ENCODE results near the gene ALG5.

The ALG5 gene

GRCh38 chr13:36917311-36917710 lies 81.8 kb downstream of the ALG5 start:
- H3K9me3 Mint-ChIP-seq = no peaks in the 10 kb centered on the region
- H3K4me3 Mint-ChIP-seq = no peak overlapping the region
- H3K36me3 Mint-ChIP-seq (ENCODE audit: low read depth) = no peaks in the 10 kb centered on the region
- no peaks in the 10 kb centered on the region for H3K4me1 Mint-ChIP-seq (ENCODE audit: low read depth)
- DNase-seq (ENCODE audit: low spot score) = no peak
- peaks cover 62% of the 10 kb centered on the region for H3K27me3 Mint-ChIP-seq (ENCODE audit: low read depth)
- no peak overlapping the region for H3K27ac Mint-ChIP-seq

- DNase-seq (ENCODE audit: low spot score) = no peak
- Mint-ChIP-seq H3K36me3 (ENCODE audit: low read depth) (no peaks in the 10 kb centered on the region), H3K4me1 (ENCODE audit: low read depth) (no peaks in the 10 kb centered on the region), H3K27ac (no peak overlapping the region), H3K4me3 (no peak overlapping the region), H3K9me3 (no peaks in the 10 kb centered on the region), H3K27me3 (ENCODE audit: low read depth) (peaks cover 54% of the 10 kb centered on the region)
Observed at GRCh38 chr13:36915896-36916640, 83.1 kb downstream of the ALG5 start.

- Mint-ChIP-seq H3K4me1 (ENCODE audit: low read depth) (no peaks in the 10 kb centered on the region), H3K36me3 (ENCODE audit: low read depth) (no peaks in the 10 kb centered on the region), H3K9me3 (no peaks in the 10 kb centered on the region), H3K27me3 (ENCODE audit: low read depth) (peaks cover 48% of the 10 kb centered on the region), H3K27ac (no peak overlapping the region), H3K4me3 (no peak overlapping the region)
- no peak for DNase-seq (ENCODE audit: low spot score)
Observed at GRCh38 chr13:36915106-36915505, 84.0 kb downstream of the ALG5 start.

- peaks cover 48% of the 10 kb centered on the region for H3K27me3 Mint-ChIP-seq (ENCODE audit: low read depth)
- H3K9me3 Mint-ChIP-seq = no peaks in the 10 kb centered on the region
- H3K4me1 Mint-ChIP-seq (ENCODE audit: low read depth) = no peaks in the 10 kb centered on the region
- no peak overlapping the region for H3K27ac Mint-ChIP-seq
- no peak for DNase-seq (ENCODE audit: low spot score)
- H3K4me3 Mint-ChIP-seq = no peak overlapping the region
- H3K36me3 Mint-ChIP-seq (ENCODE audit: low read depth) = no peaks in the 10 kb centered on the region
Observed at GRCh38 chr13:36914648-36915047, 84.5 kb downstream of the ALG5 start.

GRCh38 chr13:36913463-36913862 lies 85.7 kb downstream of the ALG5 start:
- no peak for DNase-seq (ENCODE audit: low spot score)
- H3K27me3 Mint-ChIP-seq (ENCODE audit: low read depth) = peaks cover 41% of the 10 kb centered on the region
- no peak overlapping the region for H3K27ac Mint-ChIP-seq
- no peaks in the 10 kb centered on the region for H3K9me3 Mint-ChIP-seq
- no peaks in the 10 kb centered on the region for H3K36me3 Mint-ChIP-seq (ENCODE audit: low read depth)
- no peaks in the 10 kb centered on the region for H3K4me1 Mint-ChIP-seq (ENCODE audit: low read depth)
- no peak overlapping the region for H3K4me3 Mint-ChIP-seq

- Mint-ChIP-seq H3K27me3 (ENCODE audit: low read depth) (peaks cover 38% of the 10 kb centered on the region), H3K4me3 (no peak overlapping the region), H3K36me3 (ENCODE audit: low read depth) (no peaks in the 10 kb centered on the region), H3K27ac (no peak overlapping the region), H3K4me1 (ENCODE audit: low read depth) (no peaks in the 10 kb centered on the region), H3K9me3 (no peaks in the 10 kb centered on the region)
- no peak for DNase-seq (ENCODE audit: low spot score)
Observed at GRCh38 chr13:36912973-36913372, 86.2 kb downstream of the ALG5 start.

GRCh38 chr13:36912369-36912768 lies 86.8 kb downstream of the ALG5 start:
- H3K36me3 Mint-ChIP-seq (ENCODE audit: low read depth) = no peaks in the 10 kb centered on the region

GRCh38 chr13:36910545-36910944 lies 88.6 kb downstream of the ALG5 start:
- Mint-ChIP-seq H3K36me3 (ENCODE audit: low read depth) (no peaks in the 10 kb centered on the region), H3K27ac (no peak overlapping the region), H3K4me3 (no peak overlapping the region), H3K9me3 (no peaks in the 10 kb centered on the region), H3K27me3 (ENCODE audit: low read depth) (peaks cover 25% of the 10 kb centered on the region), H3K4me1 (ENCODE audit: low read depth) (no peaks in the 10 kb centered on the region)
- DNase-seq (ENCODE audit: low spot score) = no peak

More at GRCh38 chr13:36912369-36912768, 86.8 kb downstream of the ALG5 start:
- Mint-ChIP-seq H3K27ac (no peak overlapping the region), H3K4me3 (no peak overlapping the region), H3K27me3 (ENCODE audit: low read depth) (peaks cover 32% of the 10 kb centered on the region), H3K4me1 (ENCODE audit: low read depth) (no peaks in the 10 kb centered on the region), H3K9me3 (no peaks in the 10 kb centered on the region)
- DNase-seq (ENCODE audit: low spot score) = no peak

GRCh38 chr13:36907821-36908220 lies 91.3 kb downstream of the ALG5 start:
- Mint-ChIP-seq H3K27ac (no peak overlapping the region), H3K27me3 (ENCODE audit: low read depth) (peaks cover 16% of the 10 kb centered on the region), H3K36me3 (ENCODE audit: low read depth) (no peaks in the 10 kb centered on the region), H3K4me3 (no peak overlapping the region), H3K9me3 (no peaks in the 10 kb centered on the region), H3K4me1 (ENCODE audit: low read depth) (no peaks in the 10 kb centered on the region)
- DNase-seq (ENCODE audit: low spot score) = no peak

GRCh38 chr13:36907266-36907665 lies 91.9 kb downstream of the ALG5 start:
- no peaks in the 10 kb centered on the region for H3K9me3 Mint-ChIP-seq
- DNase-seq (ENCODE audit: low spot score) = no peak
- H3K27ac Mint-ChIP-seq = no peak overlapping the region
- H3K4me1 Mint-ChIP-seq (ENCODE audit: low read depth) = no peaks in the 10 kb centered on the region
- peaks cover 16% of the 10 kb centered on the region for H3K27me3 Mint-ChIP-seq (ENCODE audit: low read depth)
- H3K4me3 Mint-ChIP-seq = no peak overlapping the region
- H3K36me3 Mint-ChIP-seq (ENCODE audit: low read depth) = no peaks in the 10 kb centered on the region

GRCh38 chr13:36905944-36906343 lies 93.2 kb downstream of the ALG5 start:
- peaks cover 12% of the 10 kb centered on the region for H3K27me3 Mint-ChIP-seq (ENCODE audit: low read depth)
- H3K4me3 Mint-ChIP-seq = no peak overlapping the region
- H3K9me3 Mint-ChIP-seq = no peaks in the 10 kb centered on the region
- H3K27ac Mint-ChIP-seq = no peak overlapping the region
- H3K36me3 Mint-ChIP-seq (ENCODE audit: low read depth) = no peaks in the 10 kb centered on the region
- H3K4me1 Mint-ChIP-seq (ENCODE audit: low read depth) = no peaks in the 10 kb centered on the region
- DNase-seq (ENCODE audit: low spot score) = no peak

GRCh38 chr13:36903925-36904595 lies 95.1 kb downstream of the ALG5 start:
- no peaks in the 10 kb centered on the region for H3K9me3 Mint-ChIP-seq
- H3K36me3 Mint-ChIP-seq (ENCODE audit: low read depth) = no peaks in the 10 kb centered on the region
- H3K27me3 Mint-ChIP-seq (ENCODE audit: low read depth) = peaks cover 16% of the 10 kb centered on the region
- no peak for DNase-seq (ENCODE audit: low spot score)
- H3K4me1 Mint-ChIP-seq (ENCODE audit: low read depth) = no peaks in the 10 kb centered on the region
- H3K4me3 Mint-ChIP-seq = no peak overlapping the region
- no peak overlapping the region for H3K27ac Mint-ChIP-seq
